Spleen (tissue), 7 donors: ENCODE results near the gene CDYL2.

Experiments
- CTCF ChIP-seq, 11 experiments: fragments of 200-600 bp in 7 of 11; fragments of 450-650 bp in 4 of 11; sonication (generic) in 4 of 11; IDR thresholded peaks in 8 of 11; conservative IDR thresholded peaks in 3 of 11; 1 replicate in 7 of 11; 2 replicates in 4 of 11; pipeline versions ENCODE4 v1.4.0 to v1.8.0; 2016 to 2021; ENCODE audit warnings: antibody characterized with exemption in 11 of 11, inconsistent platforms in 4 of 11, mild to moderate bottlenecking in 1 of 11
- POLR2AphosphoS5 ChIP-seq, 3 donors: sonication (generic); formaldehyde crosslinking; IDR thresholded peaks; one replicate each; pipeline ENCODE4 v1.5.1; 2017; ENCODE audit warnings: antibody characterized with exemption in 3 of 3
- donor health status: DM: no; HTN: no; CAD: no; lungs with moderate emphysema.
- donor health status: DM: no; HTN: no; CAD: no.
- donor health status: DM: no; HTN: no; CAD: no.

GRCh38 chr16:80809366-80809765 is 5.0 kb upstream of the CDYL2 start:
- TF ChIP-seq POLR2AphosphoS5 (IDR thresholded peaks at IDR 0.05) (no peak), CTCF (IDR thresholded peaks at IDR 0.05 in 8 of 11, conservative IDR thresholded peaks at IDR 0.05 in 3 of 11) (no peak)
